Activated naive CD8-positive, alpha-beta T cell (primary cell): ENCODE measurements around the gene MRPL33.

Source experiments
- H3K27ac Mint-ChIP-seq: one replicate; pipeline ENCODE4 v1.8.0; 2021; ENCODE audit warnings: mixed read lengths
- H3K27me3 Mint-ChIP-seq: one replicate; pipeline ENCODE4 v1.8.0; 2021; ENCODE audit warnings: mixed read lengths
- H3K36me3 Mint-ChIP-seq: one replicate; pipeline ENCODE4 v1.8.0; 2021; ENCODE audit warnings: mixed read lengths
- H3K4me1 Mint-ChIP-seq: one replicate; pipeline ENCODE4 v1.8.0; 2021; ENCODE audit warnings: low read depth, mixed read lengths
- H3K4me3 Mint-ChIP-seq: one replicate; pipeline ENCODE4 v1.8.0; 2021; ENCODE audit warnings: mild to moderate bottlenecking, mixed read lengths
- H3K9me3 Mint-ChIP-seq: one replicate; pipeline ENCODE4 v1.8.0; 2021; ENCODE audit warnings: low read depth, mixed read lengths

The MRPL33 gene

DNA sequence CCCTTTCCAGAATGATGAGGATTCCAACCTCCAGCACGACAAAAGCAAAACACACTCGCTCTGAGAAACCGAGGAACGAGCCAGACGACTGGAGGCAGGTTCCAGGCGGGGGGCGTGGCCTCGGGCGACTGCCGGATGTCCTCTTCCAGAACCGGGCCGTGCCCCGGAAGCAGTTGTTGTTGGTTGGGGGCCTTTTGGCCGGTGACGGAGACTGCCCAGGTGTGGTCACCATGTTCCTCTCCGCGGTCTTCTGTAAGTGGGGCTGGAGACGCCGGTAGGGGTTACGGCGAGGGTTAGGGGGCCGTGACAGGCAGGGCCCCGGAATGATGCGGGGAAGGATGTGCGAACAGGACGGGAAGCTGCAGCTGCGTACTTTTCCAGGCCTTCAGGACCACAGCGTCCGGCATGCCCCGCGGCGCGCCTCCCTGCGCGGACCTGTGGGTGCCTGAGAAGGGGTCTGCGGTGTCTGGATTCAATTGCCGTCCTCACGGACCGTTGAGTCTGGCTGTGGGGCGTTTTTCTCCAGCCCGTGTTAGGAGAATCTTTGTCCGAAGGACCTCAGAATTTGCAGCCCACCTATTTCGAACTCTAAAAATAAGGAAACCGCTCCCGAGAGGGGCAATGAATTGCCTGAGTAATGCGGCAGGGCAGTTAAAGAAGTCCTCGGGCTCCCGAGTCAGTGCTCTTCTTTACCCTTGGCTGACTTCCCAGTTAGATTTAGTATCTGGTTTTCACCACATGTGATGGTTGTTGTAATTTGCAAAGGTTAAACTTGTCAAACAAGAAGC is at the start of gene MRPL33:
Gene MRPL33, plus strand, starts transcription at position 172 of the 788 bp plus-strand sequence. Its CDS starts 59 bp downstream, at position 231.
- Mint-ChIP-seq H3K9me3 (no peaks in the 10 kb centered on the region), H3K4me3 (peak within 1 kb of the TSS; percentile 98), H3K27me3 (no peaks in the 10 kb centered on the region), H3K36me3 (peaks cover 5% of the 10 kb centered on the region), H3K27ac (peak within 1 kb of the TSS; percentile 97), H3K4me1 (peaks cover 43% of the 10 kb centered on the region)

DNA sequence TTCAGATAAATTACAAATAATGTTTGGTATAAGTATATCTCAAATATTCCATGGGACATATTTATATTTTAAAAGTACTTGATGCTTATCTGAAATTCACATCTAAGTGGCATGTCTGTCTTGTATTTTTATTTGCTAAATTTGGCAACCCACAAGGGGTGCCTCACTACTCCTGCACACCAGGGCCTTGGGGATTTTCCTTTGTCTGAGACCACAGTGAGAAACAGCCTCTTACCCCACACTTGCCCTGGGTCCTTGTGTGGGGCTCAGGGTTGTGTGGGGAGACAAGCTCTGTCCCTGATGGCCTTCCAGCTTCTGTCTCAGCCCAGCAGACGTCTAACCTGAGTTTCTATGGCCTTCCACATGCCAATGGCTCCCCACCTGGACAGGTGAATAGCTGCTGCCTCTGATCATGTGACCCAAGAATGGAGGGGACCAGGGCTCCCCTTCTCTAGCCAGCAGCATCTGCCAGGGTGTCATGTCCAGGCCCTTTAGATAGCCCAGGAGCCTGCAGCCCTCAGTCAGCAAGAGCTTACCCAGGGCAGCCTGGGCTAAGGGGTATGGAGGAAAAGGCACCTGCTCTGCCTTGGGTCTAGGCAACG is 49.5 kb upstream of the MRPL33 start:
- H3K36me3 Mint-ChIP-seq, result no peaks in the 10 kb centered on the region
- H3K4me1 Mint-ChIP-seq, result peaks cover 19% of the 10 kb centered on the region
- H3K9me3 Mint-ChIP-seq, result no peaks in the 10 kb centered on the region
- H3K27me3 Mint-ChIP-seq, result peaks cover 9% of the 10 kb centered on the region
- no peak overlapping the region for H3K4me3 Mint-ChIP-seq
- no peak overlapping the region for H3K27ac Mint-ChIP-seq

DNA sequence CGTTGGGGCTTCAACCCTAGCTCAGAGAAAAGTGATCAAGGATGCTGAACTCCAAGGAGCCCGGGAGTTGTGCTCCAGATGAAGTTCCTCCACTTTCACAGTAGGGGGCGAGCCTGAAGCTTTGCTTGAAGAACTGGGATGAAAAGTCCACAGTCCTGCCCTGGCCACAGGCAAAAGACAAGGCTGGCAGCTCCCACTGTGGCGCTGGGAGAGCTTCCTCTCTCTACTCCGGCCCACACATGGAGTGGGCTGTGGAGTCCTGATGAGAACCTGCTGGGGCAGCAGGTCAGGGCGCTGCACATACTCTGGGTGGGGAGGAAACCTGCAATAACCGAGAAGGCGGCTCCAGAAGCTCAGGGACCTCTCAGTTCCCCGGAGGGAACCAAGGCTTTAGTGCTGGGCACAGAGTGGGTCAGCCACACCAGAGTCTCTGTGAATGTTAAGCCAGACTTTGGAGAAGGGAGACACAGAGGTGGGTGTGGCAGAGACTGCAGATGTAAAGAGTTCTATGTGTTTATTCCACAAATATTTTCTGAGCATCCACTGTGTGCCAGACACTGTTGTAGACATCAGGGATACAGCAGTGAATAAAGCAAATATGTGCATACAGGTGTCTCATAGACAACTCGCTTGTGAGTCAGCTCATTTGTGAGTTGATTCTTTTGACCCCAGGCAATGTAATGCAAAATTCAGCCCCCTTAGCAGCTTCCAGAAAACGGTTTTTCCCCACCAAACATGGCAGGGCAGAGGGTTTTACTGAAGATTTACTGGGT is 48.0 kb upstream of the MRPL33 start:
- H3K4me1 Mint-ChIP-seq, result peaks cover 18% of the 10 kb centered on the region
- no peak overlapping the region for H3K4me3 Mint-ChIP-seq
- peaks cover 7% of the 10 kb centered on the region for H3K27me3 Mint-ChIP-seq
- H3K9me3 Mint-ChIP-seq, result no peaks in the 10 kb centered on the region
- H3K27ac Mint-ChIP-seq, result no peak overlapping the region
- H3K36me3 Mint-ChIP-seq, result no peaks in the 10 kb centered on the region

DNA sequence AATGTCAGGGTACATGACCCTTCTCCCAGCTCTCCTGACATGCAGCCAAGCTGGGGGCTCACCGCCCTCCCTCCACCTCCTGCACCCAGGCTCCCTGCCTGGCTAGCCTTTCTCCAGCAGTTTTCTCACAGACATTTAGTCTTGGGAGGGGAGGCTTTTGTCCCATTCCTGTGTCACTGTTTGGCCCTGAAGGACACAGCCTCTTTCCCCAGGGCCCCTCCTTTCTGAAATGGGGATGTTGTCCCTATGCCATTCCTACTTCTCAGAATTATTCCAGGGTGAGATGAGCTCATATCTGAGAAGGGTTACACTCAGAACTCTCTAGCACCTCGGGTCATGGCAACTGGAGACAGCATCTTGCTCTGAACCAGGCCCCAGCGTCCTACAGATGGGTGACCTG is 47.3 kb upstream of the MRPL33 start:
- Mint-ChIP-seq H3K27ac (no peak overlapping the region), H3K4me3 (no peak overlapping the region), H3K9me3 (no peaks in the 10 kb centered on the region), H3K27me3 (peaks cover 7% of the 10 kb centered on the region), H3K4me1 (peaks cover 23% of the 10 kb centered on the region), H3K36me3 (no peaks in the 10 kb centered on the region)

DNA sequence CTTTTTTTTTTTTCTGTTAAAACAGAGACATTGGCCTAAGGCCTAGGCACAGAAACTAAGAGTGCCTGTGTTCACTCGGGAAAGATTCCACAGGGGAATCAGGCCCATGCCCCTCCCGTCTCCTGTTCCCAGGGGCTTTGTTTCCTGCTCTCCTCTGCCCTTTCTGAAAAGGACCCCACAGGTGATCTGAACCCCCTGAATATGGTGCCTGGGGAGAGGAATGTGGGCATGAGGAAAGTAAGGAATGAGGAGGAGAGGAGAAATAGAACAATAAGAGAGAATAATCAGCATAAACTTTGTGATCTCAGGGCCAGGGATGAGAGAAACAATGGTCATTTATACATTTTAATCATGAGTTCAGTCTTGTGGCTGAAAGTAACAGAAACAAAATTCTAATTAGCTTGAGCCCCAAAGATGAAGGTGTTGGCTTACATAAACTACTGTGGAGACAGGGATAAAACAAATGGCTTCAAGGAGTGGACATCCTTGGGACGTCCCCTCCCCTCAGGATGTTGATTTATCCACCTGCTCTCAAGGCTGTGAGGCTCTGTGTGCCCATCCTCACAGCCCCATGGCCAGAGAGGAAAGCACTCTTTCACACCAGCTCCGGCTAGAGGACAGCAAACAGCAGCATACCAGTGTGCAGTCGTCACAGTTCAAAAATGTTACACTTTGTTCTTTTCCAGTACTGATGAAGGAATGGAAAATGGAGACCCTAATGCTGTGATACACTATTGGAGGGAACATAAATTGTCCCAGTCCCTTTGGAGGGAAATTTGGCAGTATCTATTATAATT is 46.4 kb upstream of the MRPL33 start:
- Mint-ChIP-seq H3K27ac (no peak overlapping the region), H3K27me3 (peaks cover 4% of the 10 kb centered on the region), H3K4me3 (no peak overlapping the region), H3K4me1 (peaks cover 20% of the 10 kb centered on the region), H3K9me3 (no peaks in the 10 kb centered on the region), H3K36me3 (no peaks in the 10 kb centered on the region)

DNA sequence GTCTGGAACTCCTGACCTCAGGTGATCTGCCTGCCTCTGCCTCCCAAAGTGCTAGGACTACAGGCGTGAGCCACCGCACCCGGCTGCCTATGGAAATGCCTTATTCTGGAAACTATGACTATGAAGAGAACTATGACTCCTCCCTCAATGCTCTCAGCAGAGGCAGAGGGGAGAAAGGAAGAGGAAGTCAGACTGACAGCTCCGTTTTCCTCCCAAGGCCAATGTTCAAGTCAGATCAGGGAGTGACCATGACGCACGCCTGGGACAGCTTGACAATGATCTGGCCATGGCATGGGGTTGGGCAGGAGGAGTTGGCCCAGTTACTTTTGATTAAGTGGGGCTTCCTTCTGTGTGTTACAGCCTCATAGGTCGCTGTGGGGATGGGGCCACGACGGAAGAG is 44.3 kb upstream of the MRPL33 start:
- Mint-ChIP-seq H3K27me3 (no peaks in the 10 kb centered on the region), H3K9me3 (no peaks in the 10 kb centered on the region), H3K36me3 (no peaks in the 10 kb centered on the region), H3K27ac (no peak overlapping the region), H3K4me3 (no peak overlapping the region), H3K4me1 (peaks cover 9% of the 10 kb centered on the region)

DNA sequence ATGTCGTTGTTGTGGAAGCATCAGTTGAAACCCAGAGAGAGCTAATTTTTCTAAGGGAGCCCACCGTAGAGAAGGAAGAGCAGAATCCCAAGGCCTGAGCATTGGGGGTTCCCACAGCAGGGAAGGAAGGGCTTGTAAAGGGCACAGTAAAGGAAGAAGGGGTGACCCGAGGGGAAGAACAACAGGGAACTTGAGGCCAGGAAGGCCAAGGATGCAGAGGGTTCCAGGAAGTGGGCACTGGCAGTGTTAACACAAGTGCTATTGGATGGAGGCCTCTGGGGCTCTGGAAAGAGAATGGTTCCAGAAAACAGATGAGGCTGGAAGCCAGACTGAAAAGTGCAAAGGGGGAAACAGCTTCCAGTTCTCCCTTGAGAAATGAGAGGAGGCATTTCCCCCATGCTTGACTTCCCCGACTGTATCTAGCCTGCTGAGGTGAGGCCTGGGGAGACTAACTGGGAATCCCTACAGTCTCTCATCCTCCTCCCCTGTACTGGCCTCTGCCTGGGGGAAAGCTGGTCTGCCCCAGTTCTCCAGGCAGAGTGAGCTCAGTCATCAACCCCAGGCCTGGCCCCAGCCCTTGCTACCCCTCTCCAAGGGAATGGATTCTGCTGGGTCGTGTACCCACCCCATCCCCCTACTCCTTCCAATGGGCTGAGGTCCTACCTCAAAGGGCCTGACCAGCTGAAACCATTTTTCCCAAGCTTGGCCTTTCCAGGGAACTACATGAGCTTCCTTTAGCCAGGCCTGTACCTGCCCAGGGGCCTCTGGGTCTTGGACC is 43.2 kb upstream of the MRPL33 start:
- Mint-ChIP-seq H3K9me3 (no peaks in the 10 kb centered on the region), H3K36me3 (no peaks in the 10 kb centered on the region), H3K4me3 (no peak overlapping the region), H3K4me1 (peaks cover 9% of the 10 kb centered on the region), H3K27me3 (no peaks in the 10 kb centered on the region), H3K27ac (no peak overlapping the region)

DNA sequence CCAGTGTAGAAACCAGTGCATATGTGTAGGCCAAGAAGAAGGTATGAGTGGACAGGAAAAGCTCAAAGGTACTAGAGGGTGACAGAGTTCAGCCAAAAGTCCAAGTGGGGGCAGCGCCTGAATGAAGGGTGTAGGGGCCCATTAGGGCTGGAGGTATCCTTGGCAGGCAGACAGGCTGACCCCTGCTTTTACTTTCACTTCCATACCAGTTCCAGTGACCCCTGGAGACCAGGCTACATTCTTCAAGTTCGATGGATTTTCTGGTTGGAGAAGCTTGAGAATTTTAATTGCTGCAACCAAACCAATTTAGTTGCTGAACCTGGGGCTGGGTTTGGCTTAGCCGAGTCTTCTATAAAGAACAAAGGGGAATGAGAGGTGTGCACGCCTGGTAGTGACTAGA is 42.3 kb upstream of the MRPL33 start:
- H3K4me1 Mint-ChIP-seq, result peaks cover 9% of the 10 kb centered on the region
- no peak overlapping the region for H3K4me3 Mint-ChIP-seq
- H3K27ac Mint-ChIP-seq, result no peak overlapping the region
- H3K36me3 Mint-ChIP-seq, result no peaks in the 10 kb centered on the region
- no peaks in the 10 kb centered on the region for H3K27me3 Mint-ChIP-seq
- no peaks in the 10 kb centered on the region for H3K9me3 Mint-ChIP-seq

DNA sequence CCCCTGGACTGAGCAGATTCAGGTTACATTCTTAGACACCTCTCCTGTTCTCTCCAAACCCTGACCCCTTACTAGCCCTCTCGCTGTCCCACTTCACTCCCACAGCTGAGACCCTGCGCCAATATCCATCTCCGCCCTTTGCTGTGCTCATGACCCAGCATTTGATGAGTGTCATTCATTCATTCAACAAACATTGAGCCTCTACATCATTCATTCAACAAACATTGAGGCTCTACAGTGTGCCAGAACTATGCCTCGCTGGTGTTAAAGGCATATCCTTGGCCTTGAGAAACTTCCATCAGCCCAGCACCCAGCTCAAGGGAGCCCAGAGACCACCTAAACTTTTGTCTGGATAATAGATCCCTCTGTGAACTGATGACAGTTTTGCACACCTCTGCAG is 41.9 kb upstream of the MRPL33 start:
- Mint-ChIP-seq H3K9me3 (no peaks in the 10 kb centered on the region), H3K4me1 (peaks cover 12% of the 10 kb centered on the region), H3K27ac (no peak overlapping the region), H3K36me3 (no peaks in the 10 kb centered on the region), H3K4me3 (no peak overlapping the region), H3K27me3 (no peaks in the 10 kb centered on the region)

DNA sequence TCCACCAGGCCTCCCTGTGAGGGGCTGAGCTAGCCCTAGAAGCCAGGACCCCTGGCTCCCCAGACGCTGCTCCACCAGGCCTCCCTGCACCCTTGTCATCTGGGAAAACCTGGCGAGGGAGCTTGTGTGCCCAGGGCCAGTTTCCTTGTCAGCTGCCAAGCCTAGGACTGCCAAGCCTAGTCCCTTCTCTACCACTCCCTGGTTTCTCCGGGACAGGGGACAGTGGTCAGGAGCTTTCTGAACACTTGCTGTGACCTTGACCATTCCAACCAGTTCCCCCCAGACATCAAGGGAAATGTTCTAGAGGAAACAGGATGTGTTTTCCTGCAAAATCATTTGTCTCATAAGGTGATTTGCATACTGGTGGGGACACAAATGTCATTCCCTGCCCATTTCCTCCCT is 41.3 kb upstream of the MRPL33 start:
- Mint-ChIP-seq H3K4me1 (peaks cover 19% of the 10 kb centered on the region), H3K36me3 (no peaks in the 10 kb centered on the region), H3K27me3 (no peaks in the 10 kb centered on the region), H3K27ac (no peak overlapping the region), H3K9me3 (no peaks in the 10 kb centered on the region), H3K4me3 (no peak overlapping the region)

DNA sequence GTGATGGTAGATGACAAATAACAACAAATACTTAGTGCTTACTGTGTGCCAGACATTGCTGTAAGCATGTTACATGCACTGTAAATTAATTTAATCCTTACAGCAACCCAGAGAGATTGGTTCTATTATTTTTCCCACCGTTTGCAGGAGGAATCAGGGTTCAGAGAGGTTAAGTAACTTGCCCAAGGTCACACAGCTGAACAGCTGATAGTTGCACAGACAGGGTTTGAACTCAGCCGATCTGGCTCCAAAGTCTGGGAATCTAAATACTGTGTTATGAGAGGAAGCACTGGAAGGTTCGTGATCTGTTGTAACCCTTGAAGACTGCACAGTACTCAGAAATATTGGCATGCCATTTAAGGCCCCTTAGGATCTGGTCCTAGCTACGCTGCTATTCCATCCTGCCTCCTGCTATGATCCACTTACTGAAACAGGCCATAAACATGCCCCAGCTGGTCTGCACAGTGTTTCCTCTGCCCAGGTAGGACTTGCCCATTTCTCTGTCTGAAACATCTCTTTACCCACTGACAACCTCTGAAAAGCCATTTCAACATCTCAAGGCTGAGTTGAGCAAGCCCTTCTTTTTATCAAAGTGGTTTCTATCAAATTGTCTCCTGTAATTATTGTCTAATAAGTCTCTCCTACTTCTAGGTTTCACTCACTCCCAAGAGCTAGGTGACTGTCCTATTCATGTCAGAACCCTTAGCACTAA is 40.4 kb upstream of the MRPL33 start:
- no peaks in the 10 kb centered on the region for H3K9me3 Mint-ChIP-seq
- peaks cover 19% of the 10 kb centered on the region for H3K4me1 Mint-ChIP-seq
- H3K36me3 Mint-ChIP-seq, result no peaks in the 10 kb centered on the region
- H3K27ac Mint-ChIP-seq, result no peak overlapping the region
- H3K4me3 Mint-ChIP-seq, result no peak overlapping the region
- H3K27me3 Mint-ChIP-seq, result no peaks in the 10 kb centered on the region

DNA sequence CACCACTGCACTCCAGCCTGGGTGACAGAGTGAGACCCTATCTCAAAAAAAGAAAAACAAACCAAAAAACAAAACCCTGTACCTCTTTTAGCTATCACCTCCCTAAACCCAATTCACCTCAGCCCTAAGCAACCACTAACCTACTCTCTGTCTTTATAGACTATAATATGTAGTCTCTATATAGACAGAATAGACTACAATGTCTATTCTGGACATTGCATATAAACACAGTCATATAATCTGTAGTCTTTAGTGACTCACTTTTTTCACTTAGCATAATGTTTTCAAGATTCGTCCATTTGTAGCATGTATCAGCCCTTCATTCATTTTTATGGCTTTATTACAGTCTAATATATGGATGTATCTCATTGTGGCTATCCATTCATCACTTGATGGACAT is 37.2 kb upstream of the MRPL33 start:
- Mint-ChIP-seq H3K4me3 (no peak overlapping the region), H3K4me1 (peaks cover 18% of the 10 kb centered on the region), H3K9me3 (peaks cover 3% of the 10 kb centered on the region), H3K27me3 (no peaks in the 10 kb centered on the region), H3K27ac (no peak overlapping the region), H3K36me3 (peaks cover 3% of the 10 kb centered on the region)

DNA sequence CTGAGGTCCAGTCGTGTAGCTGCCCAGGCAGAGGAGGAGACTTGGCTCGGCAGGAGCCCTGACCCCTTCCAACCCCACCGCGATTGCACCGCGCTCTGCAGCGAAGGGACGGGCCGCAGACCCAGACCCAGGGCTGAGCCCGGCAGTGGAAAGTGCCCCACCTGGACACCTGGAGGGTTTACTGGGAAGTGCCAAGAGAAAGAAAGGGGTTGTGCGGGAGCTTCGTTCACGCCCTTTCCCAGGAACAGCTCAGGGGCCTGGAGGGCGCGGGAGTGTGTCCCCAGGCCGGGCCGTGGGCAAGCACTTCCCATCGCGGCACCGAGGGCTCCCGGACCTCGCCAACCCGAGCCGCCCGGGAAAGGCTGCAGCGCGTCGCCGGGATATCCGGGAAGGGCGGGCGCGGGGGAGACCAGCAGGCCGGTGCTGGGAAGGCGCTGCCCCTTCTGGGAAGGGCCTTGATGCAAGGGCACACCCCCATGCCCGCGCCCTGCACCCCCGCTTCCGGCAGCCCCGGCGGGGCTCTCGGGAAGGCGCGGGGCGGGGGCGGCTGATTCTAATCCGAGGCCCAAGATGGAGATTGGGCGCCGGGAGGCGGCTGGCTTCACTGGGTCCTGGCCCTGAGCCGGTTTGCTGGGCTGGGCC is 36.1 kb upstream of the MRPL33 start:
- peak overlapping the region; percentile 82 for H3K4me3 Mint-ChIP-seq
- peak overlapping the region; percentile 81 for H3K27ac Mint-ChIP-seq
- peaks cover 3% of the 10 kb centered on the region for H3K36me3 Mint-ChIP-seq

More for the DNA sequence above, 36.1 kb upstream of the MRPL33 start:
- H3K27me3 Mint-ChIP-seq, result no peaks in the 10 kb centered on the region
- H3K4me1 Mint-ChIP-seq, result peaks cover 15% of the 10 kb centered on the region
- H3K9me3 Mint-ChIP-seq, result peaks cover 3% of the 10 kb centered on the region
